Suppressor macrophage treated with lipopolysaccharide for 4 hours (primary cell): ENCODE measurements around the gene GRAMD1B.
"Not testable (repeated sequence)": the region's sequence is repeated elsewhere in the genome, so short reads cannot be mapped to it uniquely, and the experiment has no call there.

Source experiments
- DNase-seq: peaks from one replicate; pipeline ENCODE4 v3.0.0-alpha.2; 2020

GRAMD1B gene

GRCh38 chr11:123513309-123513708 lies 83.2 kb downstream of the GRAMD1B start:
- DNase-seq = not testable (repeated sequence)

- no peak for DNase-seq
Measured at GRCh38 chr11:123516238-123516637, 86.2 kb downstream of the GRAMD1B start.

DNA sequence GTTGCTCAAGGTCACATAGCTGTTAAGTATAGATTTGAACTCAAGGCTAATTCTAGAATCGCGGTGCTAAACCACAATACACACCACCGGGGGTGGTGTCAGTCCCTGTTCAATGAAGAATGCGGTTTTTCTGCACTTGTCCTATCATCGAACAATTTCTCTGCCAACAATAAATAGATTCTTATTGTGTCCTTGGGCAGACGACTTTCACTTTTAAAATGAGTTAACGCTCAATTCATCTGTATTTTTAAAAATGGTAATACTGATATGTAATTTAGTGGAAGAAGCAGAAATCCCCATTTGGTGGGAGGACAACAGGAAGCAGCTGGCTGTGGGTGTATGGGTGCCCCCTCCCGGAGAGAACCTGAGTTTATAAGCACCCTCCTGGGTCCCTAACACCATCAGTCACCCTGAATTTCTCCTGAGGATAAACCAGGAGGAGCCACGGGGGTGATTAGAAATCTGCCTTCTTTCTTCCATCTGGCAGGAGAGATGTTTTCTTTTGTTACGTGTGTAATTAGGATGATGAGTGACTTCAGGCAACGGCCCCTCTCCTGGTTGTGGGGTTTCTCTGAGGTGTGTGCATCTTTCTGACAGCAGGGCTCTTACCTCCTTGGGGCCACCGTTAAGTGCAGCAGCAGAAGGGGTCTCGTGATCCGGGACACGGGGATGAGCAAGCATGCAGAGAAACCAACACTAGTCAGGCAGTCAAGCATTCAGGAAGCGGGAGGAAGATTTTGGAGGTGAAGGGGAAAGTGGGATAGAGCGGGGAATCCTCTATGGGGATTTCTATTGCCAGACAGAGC lies 87.7 kb downstream of the GRAMD1B start:
- DNase-seq = no peak

DNA sequence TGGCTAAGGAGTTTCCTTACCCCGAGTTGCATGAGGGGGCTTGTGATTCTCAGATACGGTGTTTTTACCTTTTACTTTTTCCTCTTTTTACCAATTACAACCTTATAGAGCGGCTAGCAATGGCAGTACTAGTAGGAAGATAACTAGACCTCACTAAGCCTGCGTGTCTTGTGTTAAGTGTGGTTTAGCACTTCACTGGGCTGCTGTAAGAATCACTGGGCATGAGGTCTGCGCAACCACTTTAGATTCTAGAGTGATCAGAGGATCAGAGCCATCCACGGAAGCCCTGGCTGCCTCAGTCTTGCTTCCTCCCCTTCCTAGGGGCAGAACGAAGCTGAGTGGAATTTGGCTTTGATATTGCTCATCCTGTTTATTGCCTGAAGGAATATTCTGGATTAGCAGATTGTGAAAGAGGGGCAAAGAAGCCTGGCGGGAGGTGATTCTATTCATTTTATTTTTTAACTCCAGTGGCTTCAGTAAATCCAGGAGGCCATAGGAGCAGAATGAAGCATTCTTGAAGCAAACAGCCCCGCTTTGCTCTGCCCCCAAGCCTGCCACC lies 88.5 kb downstream of the GRAMD1B start:
- DNase-seq = no peak

DNA sequence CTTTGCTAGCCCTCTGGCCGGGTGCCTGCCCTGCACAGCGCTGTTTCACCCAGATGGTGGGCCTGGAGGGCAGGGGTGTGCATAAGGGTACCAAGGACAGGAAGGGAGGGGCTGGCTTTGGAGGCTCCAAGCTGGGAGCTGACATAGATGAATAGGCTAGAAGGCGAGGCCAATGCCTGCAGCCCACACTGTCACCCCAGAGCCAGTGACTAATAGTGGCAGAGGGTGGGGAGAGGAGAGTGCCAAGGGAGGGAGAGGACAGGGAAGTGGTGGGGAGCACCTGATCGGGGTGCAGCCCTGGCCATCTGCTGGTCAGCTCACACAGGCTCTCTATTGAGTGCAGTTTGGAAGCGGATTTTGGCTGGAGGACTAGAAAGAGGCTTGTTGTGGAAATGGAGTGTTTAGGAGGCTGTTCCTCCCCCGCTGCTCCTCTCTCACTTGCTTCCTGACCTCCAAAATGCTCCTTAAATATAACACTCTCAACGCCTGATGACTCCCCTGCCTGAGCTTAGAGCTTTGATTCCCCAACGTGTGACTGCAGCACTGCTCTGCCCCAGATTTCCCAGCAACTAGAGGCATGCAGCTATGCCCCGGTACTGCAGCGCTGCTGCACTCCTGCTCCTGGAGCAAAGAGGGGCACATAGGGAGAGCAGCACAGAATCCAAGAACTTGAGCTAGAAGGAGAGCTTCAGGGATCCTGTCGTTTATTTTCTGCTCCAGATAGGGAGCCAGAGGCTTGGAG lies 89.2 kb downstream of the GRAMD1B start:
- DNase-seq = peak; percentile 38

- DNase-seq = no peak
Measured at GRCh38 chr11:123519797-123520193, 89.7 kb downstream of the GRAMD1B start.

- not testable (repeated sequence) for DNase-seq
Measured at GRCh38 chr11:123520476-123520875, 90.4 kb downstream of the GRAMD1B start.

- no peak for DNase-seq
Measured at GRCh38 chr11:123521001-123521400, 90.9 kb downstream of the GRAMD1B start.

DNA sequence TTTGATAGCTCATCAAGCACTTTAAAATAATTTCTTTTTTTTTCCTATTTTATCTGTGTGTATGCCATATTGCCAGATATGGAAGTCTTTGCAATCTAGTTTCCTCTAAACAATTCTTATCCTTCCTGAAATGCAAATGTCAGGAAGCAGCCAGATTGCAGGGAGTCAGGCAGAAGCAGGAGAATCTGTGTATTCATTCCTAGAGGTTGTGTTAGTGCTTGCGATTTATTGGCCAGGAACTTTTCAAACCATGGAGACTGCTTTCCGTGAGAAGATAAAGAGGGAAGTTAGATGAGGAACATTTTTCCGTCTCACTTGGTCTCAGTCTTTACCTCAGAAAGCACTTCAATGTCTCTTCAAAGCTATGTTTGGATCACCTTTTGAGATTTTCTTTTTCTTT lies 91.9 kb downstream of the GRAMD1B start:
- no peak for DNase-seq

DNA sequence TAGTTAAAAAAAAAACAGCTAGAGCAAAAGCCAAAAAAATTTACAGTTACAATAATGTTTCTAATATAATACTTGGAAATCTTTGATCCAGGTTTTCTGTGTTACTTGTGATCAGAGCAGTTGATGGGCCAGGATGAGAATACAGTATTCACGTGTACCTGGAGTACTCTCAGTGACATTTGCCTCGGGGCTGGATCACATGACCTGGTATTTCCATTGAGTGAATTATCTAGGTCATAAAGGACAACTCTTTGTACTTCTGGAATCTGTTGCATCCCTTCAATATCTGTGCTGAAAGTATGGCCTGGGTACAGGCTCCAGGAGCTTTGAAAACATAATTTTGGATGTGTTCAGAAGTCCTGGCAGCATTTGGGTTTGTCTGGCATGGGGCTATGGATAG lies 93.5 kb downstream of the GRAMD1B start:
- no peak for DNase-seq

GRCh38 chr11:123525097-123525496 lies 95.0 kb downstream of the GRAMD1B start:
- DNase-seq = no peak

DNA sequence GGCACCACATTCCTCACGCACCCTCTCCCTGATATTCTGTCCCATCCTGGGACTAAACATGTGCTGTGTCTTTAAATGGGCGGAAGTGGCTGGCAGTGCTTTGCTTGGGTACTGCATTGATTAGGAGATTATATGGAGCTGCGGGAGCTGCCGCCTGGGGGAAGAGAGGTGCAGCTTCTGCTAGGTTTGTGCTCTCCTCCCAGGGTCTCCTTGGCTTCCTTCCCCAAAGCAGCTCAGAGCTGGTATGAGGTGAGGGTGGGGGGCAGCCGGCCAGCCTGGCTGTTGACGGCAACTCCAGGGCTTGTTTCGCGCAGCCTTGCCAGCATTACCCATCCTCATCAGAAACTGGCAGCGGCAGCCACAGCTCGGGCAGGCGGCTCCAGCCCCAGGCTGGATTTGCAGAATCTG lies 95.4 kb downstream of the GRAMD1B start:
- DNase-seq = no peak

GRCh38 chr11:123526027-123526805 lies 96.1 kb downstream of the GRAMD1B start:
- DNase-seq = no peak

- DNase-seq = no peak
Measured at GRCh38 chr11:123526918-123527317, 96.8 kb downstream of the GRAMD1B start.

DNA sequence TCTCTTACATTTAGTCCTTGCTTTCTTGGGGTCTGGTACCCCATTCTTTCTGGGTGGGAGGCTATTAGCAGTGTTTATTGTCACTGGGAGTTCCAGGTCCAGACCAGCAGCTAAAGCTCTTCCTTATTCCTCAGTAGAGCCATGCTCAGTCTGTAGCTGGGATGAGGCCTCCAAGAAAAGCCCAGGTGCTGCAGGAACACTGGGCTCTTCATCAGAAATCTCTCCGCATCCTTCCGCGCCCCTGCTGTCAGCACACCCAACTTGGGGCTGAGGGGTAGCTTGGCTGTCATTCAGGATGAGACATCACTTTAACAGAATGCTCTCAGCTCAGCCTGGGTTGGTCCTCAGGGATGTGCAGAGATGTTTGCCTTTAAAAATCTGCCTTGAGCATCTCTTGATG lies 97.5 kb downstream of the GRAMD1B start:
- DNase-seq = no peak

GRCh38 chr11:123527947-123528346 lies 97.9 kb downstream of the GRAMD1B start:
- DNase-seq = no peak

DNA sequence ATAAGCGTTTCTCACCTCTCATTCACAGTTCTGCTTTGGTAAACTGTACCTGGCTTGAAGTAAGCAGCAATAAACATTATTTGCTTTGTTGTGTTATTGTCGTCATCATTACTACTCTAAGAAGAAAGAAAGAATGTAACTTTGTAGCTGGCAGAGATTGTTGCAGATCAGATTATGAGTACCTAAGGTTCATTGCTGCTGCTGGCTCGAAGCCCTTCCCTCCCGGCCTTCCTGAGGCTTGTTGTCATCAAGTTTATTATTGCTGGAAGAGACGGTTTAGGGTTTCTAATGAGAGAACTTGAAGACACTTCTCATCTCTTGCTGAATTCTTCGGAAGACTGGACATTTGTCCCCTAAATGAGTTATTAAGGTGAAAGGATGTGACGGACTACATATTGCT lies 101.3 kb downstream of the GRAMD1B start:
- no peak for DNase-seq

DNA sequence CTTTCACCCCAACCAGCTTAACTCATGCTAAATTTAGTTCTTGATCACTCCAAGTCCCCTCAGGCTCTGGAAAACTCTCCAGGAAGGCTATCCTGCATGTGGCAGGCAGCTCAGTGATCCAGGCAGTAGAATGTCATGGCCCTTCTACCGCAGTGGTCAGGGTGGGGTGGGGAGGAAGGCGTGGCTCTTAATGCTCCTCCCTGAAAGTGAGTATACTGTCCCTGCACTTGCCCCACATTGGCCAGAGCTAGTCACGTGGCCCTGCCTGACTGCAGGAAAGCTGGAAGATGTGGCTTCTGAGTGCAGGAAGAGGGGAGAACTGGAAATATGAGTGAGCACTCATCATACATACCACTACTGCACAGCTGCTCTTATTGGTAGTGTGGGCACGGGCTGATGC lies 102.1 kb downstream of the GRAMD1B start:
- DNase-seq = no peak

- no peak for DNase-seq
Measured at GRCh38 chr11:123535401-123535800, 105.3 kb downstream of the GRAMD1B start.

DNA sequence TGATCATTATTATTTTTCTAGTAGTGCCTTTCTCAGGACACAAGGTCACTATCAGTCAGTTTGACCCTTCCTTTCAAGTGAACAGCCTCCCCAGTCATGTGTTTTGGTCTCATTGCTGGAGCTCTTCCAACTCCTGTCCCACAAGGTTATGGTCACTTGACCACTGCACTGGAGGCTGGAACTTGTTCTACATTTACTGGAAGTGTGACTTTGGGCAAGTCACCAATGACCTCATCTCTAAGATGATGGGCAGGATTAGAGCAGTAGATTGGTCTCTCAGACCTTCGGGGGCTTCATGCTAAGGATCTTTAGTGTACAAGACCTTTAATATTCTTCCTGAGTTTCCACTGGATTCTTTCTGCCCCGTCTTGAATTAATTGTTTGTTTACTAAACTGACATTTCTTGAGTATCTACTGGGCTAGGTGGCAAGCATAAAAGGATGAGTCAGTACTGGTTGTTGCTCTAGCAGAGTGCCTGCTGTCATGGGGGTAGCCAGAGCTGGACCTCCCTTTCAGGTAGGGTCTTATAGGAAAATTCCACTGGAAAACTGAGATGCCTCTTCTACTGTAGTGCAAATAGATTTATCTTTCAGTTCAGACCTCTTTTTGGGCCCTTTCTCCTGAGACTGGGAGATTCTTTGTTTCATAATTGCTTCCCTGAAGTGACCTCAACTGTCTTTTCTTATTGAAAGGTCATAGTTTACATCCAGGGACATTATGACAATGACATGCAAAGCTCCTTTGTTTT lies 106.8 kb downstream of the GRAMD1B start:
- DNase-seq = peak; percentile 92

- DNase-seq = no peak
Measured at GRCh38 chr11:123537726-123538125, 107.7 kb downstream of the GRAMD1B start.

GRCh38 chr11:123543797-123544196 lies 113.7 kb downstream of the GRAMD1B start:
- peak; percentile 67 for DNase-seq
